Thymus (tissue), 11 donors: ENCODE results near the gene MYO10. TPM values are rescaled to one million over a fixed set of nuclear protein-coding genes. Genes with fewer than 3 reads are reported as not detected.
"Not testable (repeated sequence)": the region's sequence is repeated elsewhere in the genome, so short reads cannot be mapped to it uniquely, and the experiment has no call there.

Experiments
- DNase-seq, 9 donors: peaks; one replicate each; pipeline ENCODE4 v3.0.0-alpha.2; 2013; ENCODE audit warnings: low spot score in 9 of 9, low read depth in 6 of 9, missing footprints in 1 of 9
- H3K27ac ChIP-seq, 2 donors: one replicate each; pipeline ENCODE4 v1.5.1; 2013; ENCODE audit warnings: control low read depth in 1 of 2, low read depth in 1 of 2, low read length in 1 of 2, mild to moderate bottlenecking in 1 of 2, moderate library complexity in 1 of 2
- H3K27me3 ChIP-seq, 2 donors: one replicate each; pipeline ENCODE4 v1.5.1; 2013; ENCODE audit warnings: low read length in 1 of 2; ENCODE audit not compliant: control insufficient read depth in 2 of 2, insufficient read depth in 1 of 2
- H3K36me3 ChIP-seq, 2 donors: one replicate each; pipeline ENCODE4 v1.5.1; 2013; ENCODE audit warnings: low read length in 1 of 2, mild to moderate bottlenecking in 1 of 2, moderate library complexity in 1 of 2; ENCODE audit not compliant: control insufficient read depth in 2 of 2, insufficient read depth in 2 of 2
- H3K4me1 ChIP-seq, 2 donors: one replicate each; pipeline ENCODE4 v1.5.1; 2013; ENCODE audit warnings: low read length in 2 of 2; ENCODE audit not compliant: control insufficient read depth in 2 of 2, insufficient read depth in 2 of 2
- H3K4me3 ChIP-seq, 2 donors: one replicate each; pipeline ENCODE4 v1.5.1; 2013; ENCODE audit warnings: low read length in 2 of 2, control low read depth in 1 of 2, mild to moderate bottlenecking in 1 of 2
- H3K9me3 ChIP-seq, 2 donors: one replicate each; pipeline ENCODE4 v1.5.1; 2013; ENCODE audit warnings: low read length in 1 of 2, mild to moderate bottlenecking in 1 of 2; ENCODE audit not compliant: control insufficient read depth in 2 of 2, insufficient read depth in 1 of 2
- WGBS: extraction: QIAGEN DNeasy Blood & Tissue Kit; methylation state at CpG from one replicate; pipeline ENCODE4 v1.1.7; 2013; 5-methylcytosine and 5-hydroxymethylcytosine counted together
- polyA plus RNA-seq: library from polyadenylated mRNA; stranded (reverse); fragments of 200-250 nt; gene quantifications from one replicate; pipeline ENCODE4 v1.2.3, GENCODE V29; 2013
- total RNA-seq: library from RNA; stranded (reverse); fragments of 120-200 nt; gene quantifications from one replicate; pipeline ENCODE4 v1.2.4, GENCODE V29; 2013
- donor health status: healthy.

Gene MYO10
- total and polyA plus RNA-seq, 2 donors: 4.3 to 6.0 TPM

GRCh38 chr5:16723821-16724220 lies 212.3 kb downstream of the MYO10 start:
- H3K36me3 ChIP-seq: no peaks in the 10 kb centered on the region
- 96% methylated on average over 6 of the region's 6 CpGs for WGBS

GRCh38 chr5:16722097-16722495 lies 214.0 kb downstream of the MYO10 start:
- H3K4me1 ChIP-seq: no peaks in the 10 kb centered on the region
- DNase-seq: no peak
- H3K27ac ChIP-seq: no peak overlapping the region
- H3K4me3 ChIP-seq: no peak overlapping the region
- 99% methylated on average over 7 of the region's 7 CpGs for WGBS
- no peaks in the 10 kb centered on the region for H3K27me3 ChIP-seq
- no peaks in the 10 kb centered on the region for H3K36me3 ChIP-seq
- no peaks in the 10 kb centered on the region for H3K9me3 ChIP-seq

More at GRCh38 chr5:16723821-16724220, 212.3 kb downstream of the MYO10 start:
- Histone ChIP-seq H3K27ac (no peak overlapping the region), H3K4me1 (peaks cover 0 to 4% of the 10 kb centered on the region in 2 donors), H3K4me3 (no peak overlapping the region), H3K9me3 (no peaks in the 10 kb centered on the region), H3K27me3 (no peaks in the 10 kb centered on the region)
- DNase-seq: no peak

DNA sequence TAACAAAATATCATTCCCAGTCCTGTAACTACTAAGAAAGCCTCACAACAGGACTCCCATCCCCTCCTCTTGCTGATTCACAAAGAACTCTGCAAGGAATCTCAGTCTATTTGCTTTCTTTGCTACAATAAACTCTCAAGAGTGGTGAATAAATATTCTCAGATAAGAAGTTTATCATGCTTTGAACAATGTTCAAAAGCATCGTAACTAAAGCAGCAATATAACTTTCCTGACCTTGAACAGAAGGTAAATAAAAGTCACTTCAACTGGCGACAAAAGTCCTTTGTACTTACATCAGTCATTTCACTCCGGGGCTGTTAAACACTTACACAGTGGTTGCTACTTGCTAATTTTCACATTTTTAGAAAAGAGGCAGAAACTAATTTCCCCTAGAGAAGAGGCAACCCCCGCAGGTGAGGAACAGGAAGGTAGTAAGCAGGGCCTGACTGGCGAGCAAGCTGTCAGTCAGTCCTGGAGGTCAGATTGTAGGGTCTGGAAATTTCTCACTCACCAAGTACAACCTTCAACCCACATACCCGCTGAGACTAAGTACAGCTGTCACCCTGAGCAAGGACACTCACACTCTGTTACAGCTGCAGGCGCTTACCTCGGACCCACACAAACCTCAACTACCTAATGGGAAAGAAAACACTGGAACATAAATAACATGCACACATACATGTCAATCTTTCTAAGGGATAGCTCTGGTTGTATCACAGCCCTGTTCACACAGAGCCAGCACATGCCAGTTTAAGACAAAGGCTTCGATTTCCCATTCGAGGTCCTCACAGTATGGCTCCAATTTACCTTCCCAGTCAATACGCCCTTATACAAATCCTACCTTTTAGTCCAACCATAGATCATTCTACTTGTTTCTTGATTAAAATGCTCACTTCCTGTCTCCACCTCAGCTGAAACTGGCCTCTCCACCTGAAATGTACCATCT lies 214.7 kb downstream of the MYO10 start:
- Histone ChIP-seq H3K4me1 (no peaks in the 10 kb centered on the region), H3K9me3 (no peaks in the 10 kb centered on the region), H3K36me3 (no peaks in the 10 kb centered on the region), H3K4me3 (no peak overlapping the region), H3K27me3 (no peaks in the 10 kb centered on the region), H3K27ac (no peak overlapping the region)
- DNase-seq: no peak
- 85% methylated on average over 11 of the region's 11 CpGs for WGBS

GRCh38 chr5:16718036-16718435 lies 218.1 kb downstream of the MYO10 start:
- not testable (repeated sequence) for H3K36me3 ChIP-seq, H3K4me1 ChIP-seq, H3K9me3 ChIP-seq, H3K27ac ChIP-seq, DNase-seq, H3K27me3 ChIP-seq, H3K4me3 ChIP-seq
- 98% methylated on average over 23 of the region's 23 CpGs for WGBS

- H3K27ac ChIP-seq: no peak overlapping the region
- WGBS: 45% methylated on average over 14 of the region's 14 CpGs
- H3K27me3 ChIP-seq: peaks cover 0 to 2% of the 10 kb centered on the region in 2 donors
- no peaks in the 10 kb centered on the region for H3K36me3 ChIP-seq
- H3K4me3 ChIP-seq: no peak overlapping the region
- no peak for DNase-seq
- H3K4me1 ChIP-seq: no peaks in the 10 kb centered on the region
- no peaks in the 10 kb centered on the region for H3K9me3 ChIP-seq
Observed at GRCh38 chr5:16713386-16713928, 222.6 kb downstream of the MYO10 start.

DNA sequence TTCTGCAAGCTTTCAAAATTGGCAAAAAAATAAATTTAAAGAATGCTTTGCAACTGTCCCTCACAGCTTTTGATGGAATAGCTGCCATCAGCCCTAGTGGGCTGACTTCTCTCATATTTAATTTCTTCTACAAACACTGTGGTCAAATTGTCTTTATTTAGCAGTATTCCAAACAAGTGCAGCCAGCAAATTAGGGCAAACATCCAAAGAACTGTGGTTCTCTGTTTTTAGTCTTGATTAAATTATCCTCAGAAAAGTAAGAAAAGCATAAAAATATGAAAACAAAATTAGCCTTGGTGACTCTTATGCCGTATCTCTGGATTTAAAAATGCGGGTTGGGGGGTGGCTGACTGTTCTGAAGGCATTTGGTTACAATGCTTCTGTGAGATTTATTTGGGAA lies 223.5 kb downstream of the MYO10 start:
- no peak for DNase-seq
- 90% methylated on average over 2 of the region's 2 CpGs for WGBS
- Histone ChIP-seq H3K27ac (no peak overlapping the region), H3K36me3 (no peaks in the 10 kb centered on the region), H3K4me3 (no peak overlapping the region), H3K9me3 (no peaks in the 10 kb centered on the region), H3K27me3 (peaks cover 0 to 2% of the 10 kb centered on the region in 2 donors), H3K4me1 (no peaks in the 10 kb centered on the region)

GRCh38 chr5:16712178-16712577 lies 223.9 kb downstream of the MYO10 start:
- no peak for DNase-seq
- no peaks in the 10 kb centered on the region for H3K36me3 ChIP-seq
- H3K27ac ChIP-seq: no peak overlapping the region
- H3K4me1 ChIP-seq: no peaks in the 10 kb centered on the region
- no peak overlapping the region for H3K4me3 ChIP-seq
- 84% methylated on average over 1 of the region's 1 CpG for WGBS
- peaks cover 0 to 2% of the 10 kb centered on the region in 2 donors for H3K27me3 ChIP-seq
- H3K9me3 ChIP-seq: no peaks in the 10 kb centered on the region

DNA sequence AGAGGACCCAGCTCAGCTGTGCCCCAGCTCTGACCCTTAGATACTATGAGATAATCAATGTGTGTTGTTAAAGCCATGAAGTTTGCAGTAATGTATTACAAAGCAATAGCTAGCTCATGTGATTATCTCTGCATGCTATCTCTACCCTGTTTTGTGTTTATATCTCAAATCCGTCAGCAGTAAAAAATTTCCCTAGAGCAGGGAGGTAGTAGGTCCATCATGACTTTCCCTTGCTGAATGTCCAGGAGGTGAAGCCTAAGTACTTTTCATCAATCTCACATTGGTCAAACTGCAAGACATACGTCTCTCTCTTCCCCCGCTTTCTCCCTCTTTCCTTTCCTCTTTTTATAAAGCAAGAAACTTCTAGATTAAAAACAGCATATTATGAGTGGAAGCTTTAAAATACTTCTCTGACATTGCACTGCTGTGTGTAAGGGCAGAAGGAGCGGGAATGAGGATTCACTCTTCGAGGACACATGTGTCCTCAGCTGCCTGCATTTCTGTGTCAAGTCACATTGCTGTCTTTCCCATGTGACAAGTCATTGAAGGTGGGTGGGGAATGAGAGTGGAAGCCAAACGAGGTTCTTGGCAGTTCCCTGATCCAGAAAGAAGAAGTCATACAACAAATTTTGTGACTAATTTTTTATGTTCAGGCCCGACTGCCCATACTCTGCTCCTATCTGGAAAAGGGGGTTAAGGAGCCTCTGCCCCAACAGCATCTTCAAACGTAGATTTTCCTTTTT lies 226.2 kb downstream of the MYO10 start:
- WGBS: 89% methylated on average over 8 of the region's 8 CpGs
- Histone ChIP-seq H3K27ac (no peak overlapping the region), H3K4me3 (no peak overlapping the region), H3K4me1 (no peaks in the 10 kb centered on the region), H3K36me3 (no peaks in the 10 kb centered on the region), H3K27me3 (peaks cover 0 to 2% of the 10 kb centered on the region in 2 donors), H3K9me3 (no peaks in the 10 kb centered on the region)
- DNase-seq: no peak

GRCh38 chr5:16707869-16708192 lies 228.3 kb downstream of the MYO10 start:
- Histone ChIP-seq H3K36me3 (no peaks in the 10 kb centered on the region), H3K4me1 (no peaks in the 10 kb centered on the region), H3K4me3 (no peak overlapping the region), H3K27me3 (no peaks in the 10 kb centered on the region), H3K27ac (no peak overlapping the region), H3K9me3 (no peaks in the 10 kb centered on the region)
- 85% methylated on average over 3 of the region's 3 CpGs for WGBS
- no peak for DNase-seq
